ENCODE data around the gene EMSY.

Gene EMSY

DNA sequence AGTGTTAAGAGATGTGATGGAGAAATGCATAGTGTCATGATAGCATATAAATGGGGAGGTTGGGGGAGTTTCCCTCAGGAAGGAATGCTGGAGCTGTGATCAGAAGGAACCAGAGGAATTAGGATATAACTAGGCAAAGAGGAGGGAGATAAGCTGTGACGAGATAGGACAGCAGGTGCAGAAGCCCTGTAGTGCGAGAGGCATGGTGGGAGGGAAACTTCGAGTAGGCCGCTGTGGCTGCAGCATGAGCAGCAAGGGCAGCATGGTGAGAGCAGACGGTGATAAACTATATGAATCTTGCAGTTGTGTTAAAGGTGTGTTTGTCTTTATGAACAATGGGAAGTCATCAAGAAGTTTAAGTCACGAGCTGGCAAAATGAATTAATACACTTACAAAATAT is 109.9 kb downstream of the EMSY start:
- TF ChIP-seq, protein P1, sequence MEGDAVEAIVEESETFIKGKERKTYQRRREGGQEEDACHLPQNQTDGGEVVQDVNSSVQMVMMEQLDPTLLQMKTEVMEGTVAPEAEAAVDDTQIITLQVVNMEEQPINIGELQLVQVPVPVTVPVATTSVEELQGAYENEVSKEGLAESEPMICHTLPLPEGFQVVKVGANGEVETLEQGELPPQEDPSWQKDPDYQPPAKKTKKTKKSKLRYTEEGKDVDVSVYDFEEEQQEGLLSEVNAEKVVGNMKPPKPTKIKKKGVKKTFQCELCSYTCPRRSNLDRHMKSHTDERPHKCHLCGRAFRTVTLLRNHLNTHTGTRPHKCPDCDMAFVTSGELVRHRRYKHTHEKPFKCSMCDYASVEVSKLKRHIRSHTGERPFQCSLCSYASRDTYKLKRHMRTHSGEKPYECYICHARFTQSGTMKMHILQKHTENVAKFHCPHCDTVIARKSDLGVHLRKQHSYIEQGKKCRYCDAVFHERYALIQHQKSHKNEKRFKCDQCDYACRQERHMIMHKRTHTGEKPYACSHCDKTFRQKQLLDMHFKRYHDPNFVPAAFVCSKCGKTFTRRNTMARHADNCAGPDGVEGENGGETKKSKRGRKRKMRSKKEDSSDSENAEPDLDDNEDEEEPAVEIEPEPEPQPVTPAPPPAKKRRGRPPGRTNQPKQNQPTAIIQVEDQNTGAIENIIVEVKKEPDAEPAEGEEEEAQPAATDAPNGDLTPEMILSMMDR (conservative IDR thresholded peaks at IDR 0.05; ENCODE audit: low read depth, low read length) = no peak
- no peak for DNase-seq (ENCODE audit: low read depth)
- H3K4me3 ChIP-seq (ENCODE audit: low read length) = no peak overlapping the region

DNA sequence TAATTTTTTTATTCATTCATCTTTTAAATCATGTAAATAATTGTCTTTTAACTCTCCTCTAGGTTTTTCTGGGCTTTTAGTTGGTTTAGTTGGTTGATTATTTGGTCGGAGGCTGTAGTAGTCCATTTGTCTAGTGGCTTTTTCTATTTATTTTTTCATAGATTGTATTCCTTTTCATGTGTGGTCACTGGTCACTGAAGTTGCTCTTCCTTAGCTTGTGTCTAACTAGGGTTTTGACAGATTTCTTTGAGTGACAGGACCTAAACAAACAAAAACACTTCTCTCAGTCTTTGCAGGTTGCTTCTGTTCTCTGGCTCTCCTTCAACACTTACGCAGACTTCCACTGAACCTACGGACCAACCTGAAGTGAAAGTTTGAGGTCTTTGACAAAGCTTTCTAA is 112.6 kb downstream of the EMSY start:
- no peak for DNase-seq (ENCODE audit: low read depth)
- TF ChIP-seq, protein P1 (conservative IDR thresholded peaks at IDR 0.05; ENCODE audit: low read depth, low read length) = no peak
- H3K4me3 ChIP-seq (ENCODE audit: low read length) = no peak overlapping the region

DNA sequence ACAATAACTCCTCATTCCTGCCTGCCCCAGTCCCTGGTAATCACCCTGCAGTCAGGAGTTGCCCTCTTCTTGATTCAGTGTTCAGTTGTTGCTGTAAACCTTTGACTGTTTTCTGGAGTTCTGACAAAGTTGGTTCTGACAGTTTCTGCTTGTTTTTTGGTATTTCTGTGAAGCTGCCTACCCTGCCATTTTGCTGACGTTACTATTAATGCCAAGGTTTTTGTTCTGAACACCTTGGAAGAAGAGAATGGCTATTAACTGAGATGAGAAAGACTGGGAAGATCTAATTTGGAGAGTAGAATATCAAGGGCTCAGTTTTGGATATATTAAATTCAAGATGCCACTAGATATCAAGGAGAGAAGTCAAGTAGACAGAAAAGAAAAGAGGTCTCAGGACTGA is 113.7 kb downstream of the EMSY start:
- TF ChIP-seq, protein P1 (conservative IDR thresholded peaks at IDR 0.05; ENCODE audit: low read depth, low read length) = no peak
- no peak for DNase-seq (ENCODE audit: low read depth)
- no peak overlapping the region for H3K4me3 ChIP-seq (ENCODE audit: low read length)

DNA sequence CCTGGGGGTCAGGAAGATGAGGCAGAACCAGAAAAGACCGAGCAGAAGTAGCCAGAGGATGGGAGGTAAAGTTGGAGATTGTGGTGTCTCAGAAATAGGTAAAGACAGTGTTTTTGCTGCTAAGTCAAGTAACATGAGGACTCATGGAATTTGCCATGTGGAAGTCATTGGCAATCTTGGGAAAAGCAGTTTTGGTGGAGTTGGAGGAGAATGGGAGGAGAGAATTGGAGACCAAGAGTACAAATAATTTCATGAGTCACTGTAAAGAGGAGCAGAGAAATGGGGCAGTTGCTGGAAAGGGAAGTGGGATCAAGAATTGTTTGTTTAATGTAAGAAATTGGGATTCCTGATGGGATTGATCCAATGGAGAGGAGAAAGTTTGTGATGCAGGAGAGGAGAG is 114.1 kb downstream of the EMSY start:
- TF ChIP-seq, protein P1 (conservative IDR thresholded peaks at IDR 0.05; ENCODE audit: low read depth, low read length) = no peak
- H3K4me3 ChIP-seq (ENCODE audit: low read length) = no peak overlapping the region
- DNase-seq (ENCODE audit: low read depth) = no peak

DNA sequence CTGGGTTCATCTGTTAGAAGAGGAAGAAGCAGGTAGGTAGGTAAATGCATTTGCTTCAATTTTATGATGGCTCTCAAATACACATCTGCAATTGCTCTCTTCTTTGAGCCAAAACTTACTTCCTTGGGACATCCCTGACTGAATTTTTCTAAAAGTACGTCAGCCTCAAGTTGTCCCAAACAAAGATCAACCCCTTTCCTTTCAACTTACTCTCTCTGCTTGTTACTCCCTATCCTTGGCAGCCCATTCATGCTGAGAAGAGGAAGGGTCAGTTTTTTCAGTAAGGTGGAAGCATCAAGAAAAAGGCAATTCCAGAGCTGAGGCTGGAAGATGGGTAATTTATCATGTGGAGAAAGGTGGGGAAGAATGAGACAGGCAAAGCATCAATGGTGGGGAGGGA is 114.5 kb downstream of the EMSY start:
- no peak overlapping the region for H3K4me3 ChIP-seq (ENCODE audit: low read length)
- DNase-seq (ENCODE audit: low read depth) = no peak
- TF ChIP-seq, protein P1 (conservative IDR thresholded peaks at IDR 0.05; ENCODE audit: low read depth, low read length) = no peak

DNA sequence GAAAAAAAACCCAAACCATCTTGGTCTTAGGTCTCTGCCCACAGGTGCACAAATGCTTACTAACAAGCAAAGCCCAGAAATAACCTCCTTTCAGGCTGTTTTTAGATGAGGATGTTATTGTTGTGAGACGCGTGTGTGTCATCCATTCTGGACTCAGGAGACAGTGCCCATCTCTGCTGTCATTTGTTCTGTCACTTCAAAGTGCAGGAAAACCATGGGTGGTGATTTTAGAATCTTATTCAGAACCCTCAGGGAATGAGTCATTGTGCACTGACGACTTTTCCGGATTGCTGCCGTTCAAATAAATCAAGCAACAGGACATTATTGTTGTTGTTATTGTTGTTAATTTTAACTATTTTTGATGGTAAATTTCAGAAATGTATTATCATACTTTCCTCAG is 115.4 kb downstream of the EMSY start:
- no peak for DNase-seq (ENCODE audit: low read depth)
- H3K4me3 ChIP-seq (ENCODE audit: low read length) = no peak overlapping the region
- TF ChIP-seq, protein P1 (conservative IDR thresholded peaks at IDR 0.05; ENCODE audit: low read depth, low read length) = no peak

DNA sequence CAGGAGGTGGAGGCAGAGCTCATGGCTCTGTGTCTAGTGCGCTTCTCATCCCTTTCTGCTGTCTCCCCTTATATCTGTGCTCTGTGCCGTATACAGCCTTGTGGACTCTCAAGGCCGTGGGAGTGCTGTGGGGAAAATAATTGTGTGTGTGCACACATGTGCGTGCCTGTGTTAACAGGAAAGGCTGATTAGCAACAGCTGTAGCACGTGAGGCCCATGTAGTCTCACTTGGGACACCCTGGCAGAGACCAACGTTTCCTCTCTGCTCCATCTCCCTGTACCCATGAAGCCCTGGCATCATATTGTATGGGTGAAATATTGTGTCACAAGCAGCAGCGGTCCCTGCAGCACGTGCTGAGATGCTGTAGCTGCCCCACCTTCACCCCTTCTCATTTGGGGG is 116.4 kb downstream of the EMSY start:
- DNase-seq (ENCODE audit: low read depth) = no peak
- no peak overlapping the region for H3K4me3 ChIP-seq (ENCODE audit: low read length)
- TF ChIP-seq, protein P1 (conservative IDR thresholded peaks at IDR 0.05; ENCODE audit: low read depth, low read length) = no peak

All from retinal pigment epithelial cell (primary cell).